ENCODE results near the gene DOCK6. TPM values are rescaled to one million over a fixed set of nuclear protein-coding genes. Genes with fewer than 3 reads are reported as not detected.

The DOCK6 gene
- total and polyA plus RNA-seq, 2 of the 13 experiments (the other 11 are each of a cell fraction or from before 2014, with no cell fraction given), result 5.4 to 38.1 TPM

- Histone ChIP-seq H2AFZ (ENCODE audit: low read length) (no peak overlapping the region), H3K27me3 (ENCODE audit: control insufficient read depth in 1 of 2, insufficient read depth in 2 of 2, low read length in 2 of 2) (no peaks in the 10 kb centered on the region; a peak in 1 of 5 replicates), H3K9me3 (ENCODE audit: low read length) (no peaks in the 10 kb centered on the region), H3K27ac (ENCODE audit: extremely low read length, insufficient read depth, low read length) (no peak overlapping the region), H3K4me3 (replicated peaks in 1 of 3; ENCODE audit: insufficient read depth in 1 of 3, low read depth in 2 of 3, low read length in 3 of 3) (no peak overlapping the region), H3K4me1 (ENCODE audit: insufficient read depth, low read length) (peaks cover 41% of the 10 kb centered on the region), H3K9ac (ENCODE audit: insufficient read depth, low read depth, low read length) (no peak overlapping the region), H3K36me3 (replicated peaks in 1 of 2; ENCODE audit: control insufficient read depth in 1 of 2, insufficient read depth in 2 of 2, low read length in 2 of 2) (no peaks in the 10 kb centered on the region), H3K4me2 (ENCODE audit: low read depth, low read length) (peak overlapping the region; percentile 74; the same call in 1 of the 2 replicates), H4K20me1 (ENCODE audit: insufficient read depth, low read length) (no peaks in the 10 kb centered on the region), H3K79me2 (ENCODE audit: insufficient read depth, low read length) (no peaks in the 10 kb centered on the region)
- in situ Hi-C loops (cut with HindIII; ENCODE audit: extremely low pct_ligation_motif_present, low pct_unique_long_range_greater_than_20kb) (loop anchor here (10.0 kb wide), 1 partner anchor 166 kb away; no protein-coding TSS in a partner anchor), intact Hi-C loops (cut with micrococcal nuclease; ENCODE audit: unreplicated experiment) (no loop called here)
- CTCF ChIA-PET (ENCODE audit: low intra/inter-chr PET ratio, low total read pairs), result interaction anchor here (0.9 kb wide), 1 partner anchor 299 kb away, joined by 3 read pairs; no protein-coding TSS in a partner anchor
- no TSS peak for BruUV-seq (replicated peaks)
- POLR2A ChIA-PET, result no interaction called here
- 35% methylated on average over 7 of the region's 7 CpGs for WGBS (ENCODE audit: low lambda C conversion rate)
- ATAC-seq, result peak; percentile 69
- peak; percentile 15 for FAIRE-seq
- DNase-seq (ENCODE audit: low spot score), result no peak
- TF ChIP-seq MAFF (IDR thresholded peaks at IDR 0.05; ENCODE audit: low read depth, low read length) (no peak), SOX13 (IDR thresholded peaks at IDR 0.05) (no peak), SOX13 (CRISPR knock-in tag; conservative IDR thresholded peaks at IDR 0.05 in 1 of 2, IDR thresholded peaks at IDR 0.05 in 1 of 2) (no peak), TFE3 (CRISPR knock-in tag; IDR thresholded peaks at IDR 0.05) (no peak), CEBPB (IDR thresholded peaks at IDR 0.05; ENCODE audit: borderline replicate concordance, low read depth, low read length) (no peak), SMC3 (IDR thresholded peaks at IDR 0.05; ENCODE audit: low read length) (peak; percentile 13; the same call in 1 of the 2 replicates), ATF6 (CRISPR knock-in tag; conservative IDR thresholded peaks at IDR 0.05) (no peak), KLF15 (CRISPR knock-in tag; IDR thresholded peaks at IDR 0.05; ENCODE audit: borderline replicate concordance) (no peak), ZNF407 (CRISPR knock-in tag; IDR thresholded peaks at IDR 0.05; ENCODE audit: not compliant biosample characterization) (no peak), HMGA1 (CRISPR knock-in tag; conservative IDR thresholded peaks at IDR 0.05) (no peak), ZIK1 (CRISPR knock-in tag; IDR thresholded peaks at IDR 0.05; ENCODE audit: borderline replicate concordance, low read depth) (no peak), TOE1 (CRISPR knock-in tag; IDR thresholded peaks at IDR 0.05) (no peak), GPN1 (CRISPR knock-in tag; IDR thresholded peaks at IDR 0.05; ENCODE audit: borderline replicate concordance) (no peak), ZNF747 (CRISPR knock-in tag; IDR thresholded peaks at IDR 0.05; ENCODE audit: borderline replicate concordance) (no peak)
Measured at GRCh38 chr19:11288349-11288748, 26.0 kb upstream of the DOCK6 start.

Measured in HepG2 (cell line).